ENCODE results near the gene GP1BA. TPM values are rescaled to one million over a fixed set of nuclear protein-coding genes. Genes with fewer than 3 reads are reported as not detected.
"Not testable (repeated sequence)": the region's sequence is repeated elsewhere in the genome, so short reads cannot be mapped to it uniquely, and the experiment has no call there.

The GP1BA gene
- total RNA-seq, 1 donor from 2014 or later: 0.55 TPM

DNA sequence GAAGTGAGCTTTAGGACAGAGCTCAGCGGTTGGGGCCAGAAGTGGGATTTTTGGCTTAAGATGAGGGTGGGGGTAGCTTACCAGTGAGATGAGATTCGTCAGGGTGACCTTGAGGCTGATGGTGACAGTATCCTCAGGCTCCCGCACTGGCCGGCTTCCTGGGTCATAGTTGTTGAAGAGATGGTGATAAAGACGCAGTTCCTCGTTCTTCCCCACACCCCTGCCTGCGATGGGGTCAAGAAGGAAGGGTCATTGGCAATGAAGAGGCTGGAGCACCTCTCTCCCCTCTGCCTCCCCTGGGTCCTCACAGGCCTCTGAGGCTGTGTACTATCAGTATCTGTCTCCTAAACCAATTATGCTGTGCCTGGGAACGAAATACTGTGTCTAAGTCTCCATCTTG lies 29.5 kb upstream of the GP1BA start:
- Histone ChIP-seq H3K27me3 (peaks cover 6% of the 10 kb centered on the region), H3K27ac (peak overlapping the region; percentile 42), H3K9me3 (no peaks in the 10 kb centered on the region), H3K4me3 (no peak overlapping the region), H3K4me1 (peaks cover 9% of the 10 kb centered on the region), H3K36me3 (no peaks in the 10 kb centered on the region)
- no peak for ATAC-seq
- TF ChIP-seq, protein P1, sequence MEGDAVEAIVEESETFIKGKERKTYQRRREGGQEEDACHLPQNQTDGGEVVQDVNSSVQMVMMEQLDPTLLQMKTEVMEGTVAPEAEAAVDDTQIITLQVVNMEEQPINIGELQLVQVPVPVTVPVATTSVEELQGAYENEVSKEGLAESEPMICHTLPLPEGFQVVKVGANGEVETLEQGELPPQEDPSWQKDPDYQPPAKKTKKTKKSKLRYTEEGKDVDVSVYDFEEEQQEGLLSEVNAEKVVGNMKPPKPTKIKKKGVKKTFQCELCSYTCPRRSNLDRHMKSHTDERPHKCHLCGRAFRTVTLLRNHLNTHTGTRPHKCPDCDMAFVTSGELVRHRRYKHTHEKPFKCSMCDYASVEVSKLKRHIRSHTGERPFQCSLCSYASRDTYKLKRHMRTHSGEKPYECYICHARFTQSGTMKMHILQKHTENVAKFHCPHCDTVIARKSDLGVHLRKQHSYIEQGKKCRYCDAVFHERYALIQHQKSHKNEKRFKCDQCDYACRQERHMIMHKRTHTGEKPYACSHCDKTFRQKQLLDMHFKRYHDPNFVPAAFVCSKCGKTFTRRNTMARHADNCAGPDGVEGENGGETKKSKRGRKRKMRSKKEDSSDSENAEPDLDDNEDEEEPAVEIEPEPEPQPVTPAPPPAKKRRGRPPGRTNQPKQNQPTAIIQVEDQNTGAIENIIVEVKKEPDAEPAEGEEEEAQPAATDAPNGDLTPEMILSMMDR (IDR thresholded peaks at IDR 0.05): no peak
- intact Hi-C loops (cut with DNase I): loop anchor here (10.0 kb wide), 1 partner anchor 162 kb away; no protein-coding TSS in a partner anchor
- DNase-seq: no peak

DNA sequence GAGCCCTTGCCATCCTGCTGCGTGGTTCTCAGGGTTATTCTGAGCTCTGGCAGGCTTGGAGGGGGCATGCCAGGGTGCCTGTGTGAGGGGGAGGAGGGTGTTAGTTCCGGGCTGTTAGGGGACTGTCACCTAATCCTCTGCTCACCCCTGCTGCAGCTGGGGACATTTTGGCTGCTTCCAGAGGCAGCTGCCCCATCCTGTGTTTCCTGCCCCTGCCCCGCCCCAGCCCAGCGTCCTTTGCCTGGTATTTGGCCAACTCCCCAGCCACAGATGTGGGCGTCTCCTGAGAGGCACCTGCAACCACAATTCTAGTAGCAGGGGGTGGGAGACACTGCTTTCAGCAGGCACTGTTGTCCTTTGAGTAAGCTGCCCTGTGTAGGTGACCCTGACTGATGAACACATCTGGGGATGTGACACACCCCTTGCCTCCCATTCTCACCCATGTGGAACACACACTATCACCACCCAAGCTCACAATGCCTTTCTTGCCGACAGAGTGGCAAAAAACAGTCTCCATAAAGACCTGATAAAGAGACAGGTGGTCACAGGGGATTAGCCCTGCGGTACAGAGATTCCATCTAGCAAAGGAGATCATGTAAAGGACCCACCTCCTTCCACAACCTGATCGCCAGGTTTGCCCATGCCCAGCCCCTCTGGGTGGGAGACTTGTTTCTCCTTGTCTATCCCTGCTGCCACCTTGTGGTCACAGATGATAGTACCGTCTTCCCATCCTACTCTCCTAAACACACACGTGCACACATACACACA lies 28.8 kb upstream of the GP1BA start, which contains the start of gene CHRNE:
TSS of gene CHRNE (minus strand) at position 48 of the 768 bp plus-strand sequence. CDS start at position 13, 35 bp downstream.
- H3K27ac ChIP-seq: peak within 1 kb of the TSS; percentile 42
- H3K4me3 ChIP-seq: peak within 1 kb of the TSS; percentile 6

DNA sequence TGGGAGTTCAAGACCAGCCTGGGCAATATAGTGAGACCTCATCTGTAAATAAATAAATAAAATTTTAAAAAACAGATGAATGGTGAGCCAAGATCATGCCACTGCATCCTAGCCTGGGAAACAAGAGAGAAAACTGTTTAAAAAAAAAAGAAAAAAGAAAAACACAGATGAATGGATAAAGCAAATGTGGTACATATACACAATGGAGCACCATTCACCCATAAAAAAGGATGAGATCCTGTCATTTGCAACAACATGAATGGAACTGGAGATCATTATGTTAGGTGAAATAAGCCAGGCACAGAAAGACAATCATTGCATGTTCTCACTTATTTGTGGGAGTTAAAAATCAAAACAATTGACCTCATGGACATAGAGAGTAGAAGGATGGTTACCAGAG lies 25.4 kb upstream of the GP1BA start:
- not testable (repeated sequence) for H3K4me3 ChIP-seq, H3K27ac ChIP-seq, H3K4me1 ChIP-seq, ATAC-seq, H3K9me3 ChIP-seq, H3K27me3 ChIP-seq, H3K36me3 ChIP-seq, DNase-seq
- intact Hi-C loops (cut with DNase I): loop anchor here (10.0 kb wide), 1 partner anchor 158 kb away; no protein-coding TSS in a partner anchor

More for the DNA sequence above, 28.8 kb upstream of the GP1BA start, which contains the start of gene CHRNE:
- no peaks in the 10 kb centered on the region for H3K36me3 ChIP-seq
- H3K27me3 ChIP-seq: peaks cover 6% of the 10 kb centered on the region
- TF ChIP-seq, protein P1 (IDR thresholded peaks at IDR 0.05): peak; percentile 77
- ATAC-seq (peak; percentile 53), DNase-seq (no peak)
- intact Hi-C loops (cut with DNase I): loop anchor here (10.0 kb wide), 1 partner anchor 162 kb away; no protein-coding TSS in a partner anchor
- H3K4me1 ChIP-seq: peaks cover 9% of the 10 kb centered on the region
- no peaks in the 10 kb centered on the region for H3K9me3 ChIP-seq

DNA sequence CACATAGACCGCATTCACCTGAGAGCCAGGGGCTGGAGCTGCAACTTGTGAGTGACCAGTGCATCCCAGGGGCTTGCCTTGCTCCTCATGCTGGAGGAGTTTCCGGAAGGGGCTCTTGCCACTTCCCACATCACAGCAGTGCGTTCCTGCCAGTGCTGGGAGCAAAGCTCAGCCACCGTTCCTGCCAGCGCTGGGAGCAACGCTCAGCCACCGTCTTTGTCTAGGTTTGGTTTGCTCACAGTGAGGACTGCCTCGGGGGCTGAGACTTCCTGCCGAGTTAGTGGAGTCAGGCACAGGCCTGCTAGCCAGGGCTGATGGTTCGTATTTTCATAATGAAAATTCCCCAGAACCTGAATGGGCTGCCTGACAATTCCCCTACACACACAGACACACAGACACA lies 23.8 kb upstream of the GP1BA start:
- Histone ChIP-seq H3K4me1 (peaks cover 5% of the 10 kb centered on the region), H3K27me3 (no peaks in the 10 kb centered on the region), H3K9me3 (no peaks in the 10 kb centered on the region), H3K4me3 (no peak overlapping the region), H3K36me3 (no peaks in the 10 kb centered on the region), H3K27ac (peak overlapping the region; percentile 55)
- TF ChIP-seq, protein P1 (IDR thresholded peaks at IDR 0.05): no peak
- intact Hi-C loops (cut with DNase I): loop anchor here (10.0 kb wide), 1 partner anchor 156 kb away; no protein-coding TSS in a partner anchor
- DNase-seq (no peak), ATAC-seq (no peak)

DNA sequence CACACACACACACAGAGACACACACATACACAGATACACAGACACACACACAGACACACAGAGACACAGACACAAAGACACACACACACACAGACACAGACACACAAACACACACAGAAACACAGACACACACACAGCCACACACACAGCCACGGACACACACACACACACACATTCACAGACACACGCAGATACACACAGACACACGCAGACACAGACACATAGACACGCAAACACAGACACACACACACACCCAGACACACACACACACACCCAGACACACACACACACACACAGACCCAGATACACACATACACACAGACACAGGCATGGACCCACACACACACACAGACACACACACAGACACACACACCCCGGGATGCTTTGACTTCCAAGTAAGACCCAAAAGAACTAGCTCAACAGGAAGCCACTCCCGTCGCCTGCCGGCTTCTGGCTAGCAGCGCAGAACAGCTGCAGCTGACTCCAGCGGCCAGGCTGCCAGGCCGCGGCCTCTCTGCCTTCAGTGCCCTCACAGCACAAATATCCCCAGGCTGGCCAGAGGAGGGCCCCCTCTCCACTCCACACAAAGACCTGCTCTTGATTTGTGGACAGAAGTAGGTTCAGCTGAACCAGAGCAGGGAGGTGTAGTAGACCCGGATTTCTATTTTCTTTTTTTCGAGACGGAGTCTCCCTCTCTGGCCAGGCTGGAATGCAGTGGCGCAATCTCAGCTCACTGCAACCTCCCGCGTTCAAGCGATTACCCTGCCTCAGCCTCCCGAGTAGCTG lies 23.2 kb upstream of the GP1BA start:
- intact Hi-C loops (cut with DNase I): loop anchor here (10.0 kb wide), 1 partner anchor 156 kb away; no protein-coding TSS in a partner anchor
- no peaks in the 10 kb centered on the region for H3K27me3 ChIP-seq
- no peak overlapping the region for H3K4me3 ChIP-seq
- peak; percentile 93 for DNase-seq
- peaks cover 5% of the 10 kb centered on the region for H3K4me1 ChIP-seq
- no peaks in the 10 kb centered on the region for H3K9me3 ChIP-seq
- ATAC-seq: peak; percentile 99
- peak overlapping the region; percentile 81 for H3K27ac ChIP-seq
- TF ChIP-seq, protein P1 (IDR thresholded peaks at IDR 0.05): peak; percentile 95
- no peaks in the 10 kb centered on the region for H3K36me3 ChIP-seq

Measured in upper lobe of right lung (tissue), 1 donor.